ENCODE results near the gene C1orf50.

DNA sequence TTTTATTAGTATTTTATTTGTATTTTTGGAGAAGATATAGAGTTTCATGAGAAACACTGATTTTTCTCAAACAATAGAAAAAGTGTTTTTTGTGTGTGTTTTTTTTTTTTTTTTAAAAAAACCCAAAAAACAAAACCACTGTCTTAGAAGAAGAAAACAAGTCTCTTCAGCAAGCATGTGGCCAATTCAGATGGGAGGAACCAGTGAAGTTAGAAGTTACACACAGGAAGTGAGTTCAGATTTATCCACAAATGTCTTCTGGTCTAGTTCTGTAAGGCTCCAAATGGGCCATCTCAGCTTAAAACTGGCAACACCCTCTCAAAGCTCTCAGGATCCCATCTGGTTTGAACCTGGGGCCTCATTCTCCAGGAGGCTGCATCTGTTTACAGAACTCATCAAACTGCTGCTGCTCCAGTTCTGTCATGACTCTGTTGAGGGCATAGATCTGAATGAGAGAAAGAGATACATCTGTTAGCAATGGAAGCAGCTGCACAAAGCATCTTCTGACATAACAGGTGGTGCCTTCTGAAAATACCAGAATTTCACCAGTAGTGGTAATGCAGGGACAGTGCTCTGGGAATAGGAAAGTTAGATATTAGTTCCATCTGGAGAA, 40.1 kb downstream of the C1orf50 start:
- TF ChIP-seq, protein P1, sequence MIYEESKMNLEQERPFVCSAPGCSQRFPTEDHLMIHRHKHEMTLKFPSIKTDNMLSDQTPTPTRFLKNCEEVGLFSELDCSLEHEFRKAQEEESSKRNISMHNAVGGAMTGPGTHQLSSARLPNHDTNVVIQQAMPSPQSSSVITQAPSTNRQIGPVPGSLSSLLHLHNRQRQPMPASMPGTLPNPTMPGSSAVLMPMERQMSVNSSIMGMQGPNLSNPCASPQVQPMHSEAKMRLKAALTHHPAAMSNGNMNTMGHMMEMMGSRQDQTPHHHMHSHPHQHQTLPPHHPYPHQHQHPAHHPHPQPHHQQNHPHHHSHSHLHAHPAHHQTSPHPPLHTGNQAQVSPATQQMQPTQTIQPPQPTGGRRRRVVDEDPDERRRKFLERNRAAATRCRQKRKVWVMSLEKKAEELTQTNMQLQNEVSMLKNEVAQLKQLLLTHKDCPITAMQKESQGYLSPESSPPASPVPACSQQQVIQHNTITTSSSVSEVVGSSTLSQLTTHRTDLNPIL (CRISPR knock-in tag; IDR thresholded peaks at IDR 0.05; ENCODE audit: low read depth), result no peak
- TF ChIP-seq ZNF565 (CRISPR knock-in tag; conservative IDR thresholded peaks at IDR 0.05; ENCODE audit: low read depth) (no peak), ZFP30 (CRISPR knock-in tag; IDR thresholded peaks at IDR 0.05) (no peak), ZFP3 (CRISPR knock-in tag; IDR thresholded peaks at IDR 0.05) (no peak), SNAI2 (CRISPR knock-in tag; IDR thresholded peaks at IDR 0.05) (no peak), GLIS3 (CRISPR knock-in tag; IDR thresholded peaks at IDR 0.05) (no peak), ESRRG (CRISPR knock-in tag; IDR thresholded peaks at IDR 0.05) (no peak)
